Esophagus muscularis mucosa (tissue), 4 donors: ENCODE measurements around the gene SDCBP2. TPM values are rescaled to one million over a fixed set of nuclear protein-coding genes. Genes with fewer than 3 reads are reported as not detected.

Source experiments
- DNase-seq: peaks from one replicate; pipeline ENCODE4 v3.0.0-alpha.2; 2017; ENCODE audit errors: extremely low spot score
- H3K27ac ChIP-seq, 4 donors: fragments of 200-600 bp; sonication (generic); replicated peaks in 1 of 4; 1 replicate in 3 of 4; 2 replicates in 1 of 4; pipeline ENCODE4 v1.5.1; 2016 to 2019; ENCODE audit warnings: mild to moderate bottlenecking in 1 of 4
- H3K27me3 ChIP-seq, 4 donors: fragments of 200-600 bp; sonication (generic); one replicate each; pipeline versions ENCODE4 v1.5.1 to v1.6.0; 2016 to 2019
- H3K36me3 ChIP-seq, 4 donors: fragments of 200-600 bp; sonication (generic); one replicate each; pipeline ENCODE4 v1.5.1; 2016 to 2019
- H3K4me1 ChIP-seq, 4 donors: fragments of 200-600 bp; sonication (generic); one replicate each; pipeline ENCODE4 v1.5.1; 2016 to 2019
- H3K4me3 ChIP-seq, 4 donors: fragments of 200-600 bp; sonication (generic); 1 replicate in 2 of 4; 2 replicates in 2 of 4; pipeline ENCODE4 v1.5.1; 2016 to 2019; ENCODE audit warnings: mild to moderate bottlenecking in 4 of 4, moderate library complexity in 1 of 4
- H3K9me3 ChIP-seq, 4 donors: fragments of 200-600 bp; sonication (generic); 1 replicate in 3 of 4; 2 replicates in 1 of 4; pipeline ENCODE4 v1.5.1; 2016 to 2019
- CTCF ChIP-seq, 3 experiments: fragments of 200-600 bp in 2 of 3; fragments of 450-650 bp in 1 of 3; sonication (generic) in 2 of 3; IDR thresholded peaks; one replicate each; pipeline ENCODE4 v1.5.1; 2017 to 2019; ENCODE audit warnings: antibody characterized with exemption in 3 of 3, mild to moderate bottlenecking in 2 of 3, moderate library complexity in 1 of 3
- EP300 ChIP-seq: sonication (generic); formaldehyde crosslinking; IDR thresholded peaks from one replicate; pipeline ENCODE4 v1.6.1; 2017; ENCODE audit warnings: antibody characterized with exemption
- POLR2A ChIP-seq: fragments of 450-650 bp; IDR thresholded peaks from one replicate; pipeline ENCODE4 v1.6.1; 2017; ENCODE audit warnings: antibody characterized with exemption, moderate library complexity, mild to moderate bottlenecking, low read depth
- POLR2AphosphoS5 ChIP-seq, 2 donors: sonication (generic); formaldehyde crosslinking; IDR thresholded peaks; one replicate each; pipeline ENCODE4 v1.6.1; 2017; ENCODE audit warnings: antibody characterized with exemption in 2 of 2
- WGBS: methylation state at CpG from one replicate; pipeline ENCODE4 v1.1.5; 2018; 5-methylcytosine and 5-hydroxymethylcytosine counted together
- intact Hi-C: fragments of 100-400 bp; cut with DNase I; formaldehyde crosslinking; loops from one replicate; pipeline ENCODE4 v1.15.1; 2023
- total RNA-seq, 4 donors: library from RNA; depleted of rRNA; stranded (reverse); fragments of >200 nt; gene quantifications; one replicate each; pipeline versions ENCODE4 v1.1.0 to v1.2.1, GENCODE V29; 2016

SDCBP2 gene
- total RNA-seq, 4 donors from 2014 or later, result 2.1 to 6.2 (median 4.1) TPM

- H3K27me3 ChIP-seq, result no peaks in the 10 kb centered on the region
- H3K4me3 ChIP-seq, result no peak overlapping the region
- H3K27ac ChIP-seq, result peak overlapping the region; percentile 93 to 99 (median 96)
- H3K36me3 ChIP-seq, result peaks cover 0 to 11% (median 2%) of the 10 kb centered on the region in 4 donors
- H3K4me1 ChIP-seq, result peaks cover 67 to 77% (median 75%) of the 10 kb centered on the region in 4 donors
- no peaks in the 10 kb centered on the region for H3K9me3 ChIP-seq
- intact Hi-C loops, result loop anchor here (2.0 to 5.0 kb wide), 2 partner anchors 65 to 139 kb away; partner anchors contain the start of genes FKBP1A and NSFL1C
- 91% methylated on average over 7 of the region's 7 CpGs for WGBS
- TF ChIP-seq POLR2A (no peak), CTCF (IDR thresholded peaks at IDR 0.05) (no peak), EP300 (no peak), POLR2AphosphoS5 (IDR thresholded peaks at IDR 0.05) (no peak)
- peak; percentile 57 for DNase-seq
These were observed 886 bp downstream of the SDCBP2 start for GRCh38 chr20:1327827-1328679.

GRCh38 chr20:1327241-1327653 lies 1.7 kb downstream of the SDCBP2 start:
- WGBS, result 78% methylated on average over 8 of the region's 8 CpGs
- no peaks in the 10 kb centered on the region for H3K27me3 ChIP-seq
- peaks cover 0 to 4% (median 1%) of the 10 kb centered on the region in 4 donors for H3K36me3 ChIP-seq
- H3K9me3 ChIP-seq, result no peaks in the 10 kb centered on the region
- peak; percentile 91 for DNase-seq
- TF ChIP-seq POLR2A, result no peak
- no peak for TF ChIP-seq CTCF (IDR thresholded peaks at IDR 0.05)
- peak; percentile 25 to 32 for TF ChIP-seq POLR2AphosphoS5 (IDR thresholded peaks at IDR 0.05)
- no peak for TF ChIP-seq EP300
- intact Hi-C loops, result loop anchor here (2.0 to 5.0 kb wide), 2 partner anchors 66 to 140 kb away; partner anchors contain the start of genes FKBP1A and NSFL1C
- peaks cover 67 to 77% (median 75%) of the 10 kb centered on the region in 4 donors for H3K4me1 ChIP-seq
- H3K4me3 ChIP-seq, result no peak overlapping the region
- H3K27ac ChIP-seq, result peak overlapping the region; percentile 93 to 99 (median 96)

- Histone ChIP-seq H3K27ac (peak overlapping the region; percentile 93 to 99 (median 96)), H3K4me1 (peaks cover 67 to 83% (median 73%) of the 10 kb centered on the region in 4 donors), H3K36me3 (peaks cover 0 to 4% (median 0%) of the 10 kb centered on the region in 4 donors), H3K9me3 (no peaks in the 10 kb centered on the region), H3K4me3 (peak overlapping the region; percentile 70 to 89 (median 78)), H3K27me3 (peaks cover 0 to 3% (median 0%) of the 10 kb centered on the region in 4 donors)
- DNase-seq, result peak; percentile 86
- intact Hi-C loops, result loop anchor here (2.0 to 5.0 kb wide), 2 partner anchors 67 to 141 kb away; partner anchors contain the start of genes FKBP1A and NSFL1C
- 31% methylated on average over 10 of the region's 10 CpGs for WGBS
- no peak for TF ChIP-seq CTCF (IDR thresholded peaks at IDR 0.05)
- TF ChIP-seq POLR2A, result no peak
- TF ChIP-seq EP300, result no peak
- TF ChIP-seq POLR2AphosphoS5 (IDR thresholded peaks at IDR 0.05), result no peak
These were observed 2.7 kb downstream of the SDCBP2 start for GRCh38 chr20:1326031-1326930.

- Histone ChIP-seq H3K9me3 (no peaks in the 10 kb centered on the region), H3K4me1 (peaks cover 59 to 74% (median 66%) of the 10 kb centered on the region in 4 donors), H3K36me3 (peaks cover 0 to 4% (median 0%) of the 10 kb centered on the region in 4 donors), H3K27me3 (peaks cover 0 to 9% (median 0%) of the 10 kb centered on the region in 4 donors), H3K4me3 (peak overlapping the region; percentile 70 to 89 (median 78)), H3K27ac (peak overlapping the region; percentile 93 to 99 (median 96))
- intact Hi-C loops, result loop anchor here (2.0 to 5.0 kb wide), 2 partner anchors 67 to 142 kb away; partner anchors contain the start of genes FKBP1A and NSFL1C
- DNase-seq, result peak; percentile 99
- TF ChIP-seq POLR2AphosphoS5 (IDR thresholded peaks at IDR 0.05) (peak; percentile 95 to 97), EP300 (no peak), POLR2A (peak; percentile 94), CTCF (IDR thresholded peaks at IDR 0.05) (peak in 2 of 3 experiments; percentile 25 to 40)
- WGBS, result 2% methylated on average over 46 of the region's 56 CpGs
These were observed 3.5 kb downstream of the SDCBP2 start for GRCh38 chr20:1325173-1326030.
